ENCODE measurements around the gene RAB20.
"Not testable (repeated sequence)": the region's sequence is repeated elsewhere in the genome, so short reads cannot be mapped to it uniquely, and the experiment has no call there.

Gene RAB20

GRCh38 chr13:110491869-110492678 lies 69.4 kb downstream of the RAB20 start:
- no peak for DNase-seq (ENCODE audit: low read depth)

- no peak for DNase-seq (ENCODE audit: low read depth)
These were observed 71.3 kb downstream of the RAB20 start for GRCh38 chr13:110490009-110490770.

- not testable (repeated sequence) for DNase-seq (ENCODE audit: low read depth)
These were observed 74.6 kb downstream of the RAB20 start for GRCh38 chr13:110486880-110487279.

GRCh38 chr13:110486061-110486715 lies 75.3 kb downstream of the RAB20 start:
- DNase-seq (ENCODE audit: low read depth): no peak

GRCh38 chr13:110485604-110486003 lies 75.9 kb downstream of the RAB20 start:
- DNase-seq (ENCODE audit: low read depth): no peak

GRCh38 chr13:110484290-110485048 lies 77.1 kb downstream of the RAB20 start:
- no peak for DNase-seq (ENCODE audit: low read depth)

GRCh38 chr13:110483386-110483968 lies 78.0 kb downstream of the RAB20 start:
- DNase-seq (ENCODE audit: low read depth): no peak

GRCh38 chr13:110480161-110480560 lies 81.4 kb downstream of the RAB20 start:
- DNase-seq (ENCODE audit: low read depth): no peak

GRCh38 chr13:110479648-110480047 lies 81.9 kb downstream of the RAB20 start:
- DNase-seq (ENCODE audit: low read depth): no peak

- no peak for DNase-seq (ENCODE audit: low read depth)
These were observed 82.3 kb downstream of the RAB20 start for GRCh38 chr13:110479215-110479545.

- no peak for DNase-seq (ENCODE audit: low read depth)
These were observed 82.9 kb downstream of the RAB20 start for GRCh38 chr13:110478405-110479214.

- DNase-seq (ENCODE audit: low read depth): no peak
These were observed 83.7 kb downstream of the RAB20 start for GRCh38 chr13:110477706-110478245.

GRCh38 chr13:110476220-110476617 lies 85.3 kb downstream of the RAB20 start:
- no peak for DNase-seq (ENCODE audit: low read depth)

- no peak for DNase-seq (ENCODE audit: low read depth)
These were observed 85.8 kb downstream of the RAB20 start for GRCh38 chr13:110475550-110476219.

- no peak for DNase-seq (ENCODE audit: low read depth)
These were observed 86.4 kb downstream of the RAB20 start for GRCh38 chr13:110475117-110475516.

- DNase-seq (ENCODE audit: low read depth): no peak
These were observed 86.8 kb downstream of the RAB20 start for GRCh38 chr13:110474713-110475112.
